ENCODE results near the gene AP5Z1. TPM values are rescaled to one million over a fixed set of nuclear protein-coding genes. Genes with fewer than 3 reads are reported as not detected.
A peak's percentile ranks its signal among the peaks of the same experiment; 100 is the strongest.

Gene AP5Z1
- total and polyA plus RNA-seq, 2 donors (not counting 1 experiment from before 2014, with no cell fraction given): 11.1 to 32.2 TPM

DNA sequence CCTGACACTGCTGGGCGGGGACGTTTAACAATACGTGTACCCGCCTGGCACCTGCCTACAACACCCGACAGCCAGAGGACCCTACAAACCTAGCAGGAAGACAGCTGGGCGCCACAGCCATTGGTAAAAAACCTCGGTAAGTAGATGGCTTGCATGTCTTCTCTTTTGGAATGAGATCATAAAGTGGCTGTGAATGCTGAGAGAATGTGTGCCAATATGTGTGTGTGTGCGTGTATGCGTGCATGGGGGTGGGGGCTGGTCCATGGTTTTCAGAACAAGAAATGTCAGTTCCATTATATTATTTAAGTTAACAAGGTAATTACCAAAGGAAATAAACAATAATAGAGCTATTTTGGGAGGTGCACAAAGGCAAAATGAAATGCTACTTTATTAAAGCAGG is 47.3 kb downstream of the AP5Z1 start:
- no peaks in the 10 kb centered on the region for H3K9me3 ChIP-seq (ENCODE audit: control insufficient read depth, insufficient read depth, low read depth, low read length)
- H3K4me1 ChIP-seq (ENCODE audit: control insufficient read depth, extremely low read depth, insufficient read depth, low read length): no peaks in the 10 kb centered on the region
- no peak overlapping the region for H3K4me3 ChIP-seq (replicated peaks in 1 of 4; ENCODE audit: control extremely low read depth in 1 of 4, insufficient read depth in 1 of 4, low read depth in 3 of 4, low read length in 4 of 4)
- no peak for DNase-seq (ENCODE audit: low read depth in 2 of 2)
- H3K36me3 ChIP-seq (ENCODE audit: control insufficient read depth, insufficient read depth, low read length): no peaks in the 10 kb centered on the region
- H2AFZ ChIP-seq (ENCODE audit: low read length): no peak overlapping the region
- no peak overlapping the region for H3K27ac ChIP-seq (ENCODE audit: insufficient read depth, low read length)
- no peak overlapping the region for H3K4me2 ChIP-seq (ENCODE audit: extremely low read depth, insufficient read depth, low read length)
- H4K20me1 ChIP-seq (ENCODE audit: control insufficient read depth, extremely low read depth, insufficient read depth, low read length): no peaks in the 10 kb centered on the region
- H3K9ac ChIP-seq (ENCODE audit: insufficient read depth, low read length): no peak overlapping the region
- no peaks in the 10 kb centered on the region for H3K79me2 ChIP-seq (ENCODE audit: control insufficient read depth, insufficient read depth, low read length)
- H3K27me3 ChIP-seq (ENCODE audit: control insufficient read depth, insufficient read depth, low read length): no peaks in the 10 kb centered on the region
- TF ChIP-seq, protein P1, sequence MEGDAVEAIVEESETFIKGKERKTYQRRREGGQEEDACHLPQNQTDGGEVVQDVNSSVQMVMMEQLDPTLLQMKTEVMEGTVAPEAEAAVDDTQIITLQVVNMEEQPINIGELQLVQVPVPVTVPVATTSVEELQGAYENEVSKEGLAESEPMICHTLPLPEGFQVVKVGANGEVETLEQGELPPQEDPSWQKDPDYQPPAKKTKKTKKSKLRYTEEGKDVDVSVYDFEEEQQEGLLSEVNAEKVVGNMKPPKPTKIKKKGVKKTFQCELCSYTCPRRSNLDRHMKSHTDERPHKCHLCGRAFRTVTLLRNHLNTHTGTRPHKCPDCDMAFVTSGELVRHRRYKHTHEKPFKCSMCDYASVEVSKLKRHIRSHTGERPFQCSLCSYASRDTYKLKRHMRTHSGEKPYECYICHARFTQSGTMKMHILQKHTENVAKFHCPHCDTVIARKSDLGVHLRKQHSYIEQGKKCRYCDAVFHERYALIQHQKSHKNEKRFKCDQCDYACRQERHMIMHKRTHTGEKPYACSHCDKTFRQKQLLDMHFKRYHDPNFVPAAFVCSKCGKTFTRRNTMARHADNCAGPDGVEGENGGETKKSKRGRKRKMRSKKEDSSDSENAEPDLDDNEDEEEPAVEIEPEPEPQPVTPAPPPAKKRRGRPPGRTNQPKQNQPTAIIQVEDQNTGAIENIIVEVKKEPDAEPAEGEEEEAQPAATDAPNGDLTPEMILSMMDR (conservative IDR thresholded peaks at IDR 0.05 in 1 of 2, IDR thresholded peaks at IDR 0.05 in 1 of 2; ENCODE audit: low read depth in 1 of 2, low read length in 2 of 2): no peak
- no peak for TF ChIP-seq EZH2 (IDR thresholded peaks at IDR 0.05; ENCODE audit: low read length, missing control alignments)

DNA sequence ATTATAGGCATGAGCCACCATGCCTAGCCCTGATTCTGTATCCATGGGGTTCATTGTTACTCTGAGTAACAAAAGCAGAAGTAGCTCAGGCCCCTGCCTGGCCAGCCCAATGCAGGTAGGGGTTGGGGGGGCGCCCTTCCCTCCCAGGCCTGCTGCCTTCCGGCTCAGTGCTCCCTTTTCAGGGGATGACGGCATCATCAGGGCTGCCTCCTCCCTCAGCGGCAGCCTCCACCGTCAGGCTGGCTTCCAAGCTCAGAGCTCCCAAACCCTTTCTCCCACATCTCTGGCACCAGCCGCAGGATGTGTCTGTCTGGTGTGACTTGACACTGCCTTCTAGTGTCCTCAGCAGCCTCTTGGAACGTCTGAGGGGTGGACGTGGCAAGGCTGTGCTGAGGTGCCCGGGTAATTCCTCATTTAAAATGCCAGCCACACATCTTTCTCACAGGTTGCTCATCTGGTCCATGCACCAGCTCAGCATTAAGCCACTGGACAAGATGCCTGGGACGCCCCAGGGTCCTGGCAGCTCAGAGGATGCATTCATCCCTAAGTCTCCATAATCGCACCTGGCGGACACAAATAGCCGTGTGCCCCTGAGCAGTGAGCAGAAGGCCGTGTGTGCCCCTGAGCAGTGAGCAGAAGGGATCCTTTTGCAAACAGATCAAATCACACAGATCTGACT is 48.2 kb downstream of the AP5Z1 start:
- Histone ChIP-seq H3K4me2 (ENCODE audit: extremely low read depth, insufficient read depth, low read length) (no peak overlapping the region), H3K9me3 (ENCODE audit: control insufficient read depth, insufficient read depth, low read depth, low read length) (no peaks in the 10 kb centered on the region), H3K79me2 (ENCODE audit: control insufficient read depth, insufficient read depth, low read length) (no peaks in the 10 kb centered on the region), H3K9ac (ENCODE audit: insufficient read depth, low read length) (no peak overlapping the region), H3K27me3 (ENCODE audit: control insufficient read depth, insufficient read depth, low read length) (no peaks in the 10 kb centered on the region), H3K27ac (ENCODE audit: insufficient read depth, low read length) (no peak overlapping the region), H2AFZ (ENCODE audit: low read length) (no peak overlapping the region), H3K4me3 (replicated peaks in 1 of 4; ENCODE audit: control extremely low read depth in 1 of 4, insufficient read depth in 1 of 4, low read depth in 3 of 4, low read length in 4 of 4) (no peak overlapping the region), H3K4me1 (ENCODE audit: control insufficient read depth, extremely low read depth, insufficient read depth, low read length) (no peaks in the 10 kb centered on the region), H3K36me3 (ENCODE audit: control insufficient read depth, insufficient read depth, low read length) (no peaks in the 10 kb centered on the region), H4K20me1 (ENCODE audit: control insufficient read depth, extremely low read depth, insufficient read depth, low read length) (no peaks in the 10 kb centered on the region)
- DNase-seq (ENCODE audit: low read depth in 2 of 2): no peak
- TF ChIP-seq, protein P1 (conservative IDR thresholded peaks at IDR 0.05 in 1 of 2, IDR thresholded peaks at IDR 0.05 in 1 of 2; ENCODE audit: low read depth in 1 of 2, low read length in 2 of 2): no peak
- no peak for TF ChIP-seq EZH2 (IDR thresholded peaks at IDR 0.05; ENCODE audit: low read length, missing control alignments)

DNA sequence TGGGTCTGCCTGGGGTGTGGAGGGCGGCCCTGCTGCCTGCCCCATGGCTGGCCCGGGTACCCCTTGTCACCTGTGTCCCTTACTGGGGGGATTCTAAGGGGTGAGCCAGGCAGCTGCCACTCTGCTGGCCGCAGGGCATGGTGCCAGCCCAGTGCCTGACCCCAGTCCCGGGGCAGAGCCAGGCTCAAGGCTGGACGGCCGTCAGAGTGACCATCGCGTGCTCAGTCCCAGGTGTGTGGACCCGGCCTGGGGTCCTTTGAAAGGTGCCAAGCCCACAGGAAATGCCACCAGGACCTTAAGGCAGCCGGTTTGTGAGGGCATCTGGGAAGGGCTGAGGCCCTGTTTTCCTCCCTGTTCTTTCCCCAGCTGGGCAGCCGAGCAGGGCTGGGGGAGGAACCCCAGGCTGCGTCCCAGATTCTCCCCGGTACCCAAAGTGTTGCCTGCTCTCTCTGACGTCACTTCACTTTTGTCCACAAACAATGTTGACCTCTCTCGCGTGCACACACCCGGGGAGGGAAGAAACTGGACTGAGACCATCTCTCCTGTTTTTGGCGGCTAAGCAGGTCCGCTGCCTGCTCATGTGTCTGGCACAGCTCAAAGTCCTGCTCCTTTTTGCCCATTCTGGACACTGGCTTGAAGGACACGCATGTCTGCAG is 48.8 kb downstream of the AP5Z1 start:
- no peak for TF ChIP-seq EZH2 (IDR thresholded peaks at IDR 0.05; ENCODE audit: low read length, missing control alignments)
- TF ChIP-seq, protein P1 (conservative IDR thresholded peaks at IDR 0.05 in 1 of 2, IDR thresholded peaks at IDR 0.05 in 1 of 2; ENCODE audit: low read depth in 1 of 2, low read length in 2 of 2): no peak
- DNase-seq (ENCODE audit: low read depth in 2 of 2): peak in 1 of 2 donors; percentile 10
- H3K9me3 ChIP-seq (ENCODE audit: control insufficient read depth, insufficient read depth, low read depth, low read length): no peaks in the 10 kb centered on the region
- H3K36me3 ChIP-seq (ENCODE audit: control insufficient read depth, insufficient read depth, low read length): no peaks in the 10 kb centered on the region
- no peak overlapping the region for H3K4me3 ChIP-seq (replicated peaks in 1 of 4; ENCODE audit: control extremely low read depth in 1 of 4, insufficient read depth in 1 of 4, low read depth in 3 of 4, low read length in 4 of 4)
- H3K79me2 ChIP-seq (ENCODE audit: control insufficient read depth, insufficient read depth, low read length): no peaks in the 10 kb centered on the region
- no peaks in the 10 kb centered on the region for H4K20me1 ChIP-seq (ENCODE audit: control insufficient read depth, extremely low read depth, insufficient read depth, low read length)
- H3K4me1 ChIP-seq (ENCODE audit: control insufficient read depth, extremely low read depth, insufficient read depth, low read length): no peaks in the 10 kb centered on the region
- H3K27ac ChIP-seq (ENCODE audit: insufficient read depth, low read length): no peak overlapping the region
- no peak overlapping the region for H3K4me2 ChIP-seq (ENCODE audit: extremely low read depth, insufficient read depth, low read length)
- H3K9ac ChIP-seq (ENCODE audit: insufficient read depth, low read length): no peak overlapping the region
- no peaks in the 10 kb centered on the region for H3K27me3 ChIP-seq (ENCODE audit: control insufficient read depth, insufficient read depth, low read length)
- no peak overlapping the region for H2AFZ ChIP-seq (ENCODE audit: low read length)
